ENCODE data around the gene ARL4C.

The ARL4C gene

GRCh38 chr2:234444893-234445292 is 52.0 kb downstream of the ARL4C start:
- in situ Hi-C loops (cut with HindIII; ENCODE audit: low sequenced_read_pairs) = no loop called here
- no peak for TF ChIP-seq CTCF (IDR thresholded peaks at IDR 0.05; ENCODE audit: low read depth, low read length, missing control alignments)
- DNase-seq (ENCODE audit: low read depth) = peak; percentile 72
- no peak overlapping the region for H3K4me3 ChIP-seq (ENCODE audit: low read depth, low read length)

- in situ Hi-C loops (cut with HindIII; ENCODE audit: low sequenced_read_pairs) = no loop called here
- no peak for DNase-seq (ENCODE audit: low read depth)
- TF ChIP-seq CTCF (IDR thresholded peaks at IDR 0.05; ENCODE audit: low read depth, low read length, missing control alignments) = no peak
- H3K4me3 ChIP-seq (ENCODE audit: low read depth, low read length) = no peak overlapping the region
Observed at GRCh38 chr2:234444242-234444730, 52.6 kb downstream of the ARL4C start.

Measured in astrocyte of the cerebellum (primary cell).